Hepatocyte (in vitro differentiated cells): Measurements from ENCODE around the gene ACOT2. TPM values are rescaled to one million over a fixed set of nuclear protein-coding genes. Genes with fewer than 3 reads are reported as not detected.
A peak's percentile ranks its signal among the peaks of the same experiment; 100 is the strongest.
"Not testable (repeated sequence)": the region's sequence is repeated elsewhere in the genome, so short reads cannot be mapped to it uniquely, and the experiment has no call there.

Experiments
- DNase-seq: peaks from one replicate; pipeline ENCODE4 v3.0.0-alpha.2; 2016; ENCODE audit warnings: low spot score
- H2AFZ ChIP-seq: fragments of 200-600 bp; sonication (generic); 2 replicates; pipeline ENCODE4 v1.6.0; 2016; ENCODE audit warnings: antibody characterized with exemption, mild to moderate bottlenecking
- H3K27ac ChIP-seq: fragments of 200-600 bp; sonication (generic); 2 replicates; pipeline ENCODE4 v1.5.1; 2016; ENCODE audit warnings: mild to moderate bottlenecking
- H3K27me3 ChIP-seq: fragments of 200-600 bp; sonication (generic); 2 replicates; pipeline ENCODE4 v1.6.1; 2016
- H3K36me3 ChIP-seq: fragments of 200-600 bp; sonication (generic); replicated peaks from 2 replicates; pipeline ENCODE4 v1.5.1; 2016; ENCODE audit warnings: low read depth; ENCODE audit not compliant: insufficient read depth
- H3K4me1 ChIP-seq: fragments of 200-600 bp; sonication (generic); 2 replicates; pipeline ENCODE4 v1.5.1; 2016; ENCODE audit warnings: mild to moderate bottlenecking, moderate library complexity; ENCODE audit not compliant: insufficient read depth
- H3K4me2 ChIP-seq: fragments of 200-600 bp; sonication (generic); 2 replicates; pipeline ENCODE4 v1.6.0; 2016
- H3K4me3 ChIP-seq: fragments of 200-600 bp; sonication (generic); 2 replicates; pipeline ENCODE4 v1.5.1; 2016; ENCODE audit warnings: mild to moderate bottlenecking
- H3K79me2 ChIP-seq: fragments of 200-600 bp; sonication (generic); 2 replicates; pipeline ENCODE4 v1.6.0; 2017; ENCODE audit warnings: mild to moderate bottlenecking
- H3K9me2 ChIP-seq: fragments of 200-600 bp; sonication (generic); replicated peaks from 2 replicates; pipeline ENCODE4 v1.6.0; 2017; ENCODE audit warnings: mild to moderate bottlenecking; ENCODE audit not compliant: insufficient read depth
- H3K9me3 ChIP-seq: fragments of 200-600 bp; sonication (generic); 2 replicates; pipeline ENCODE4 v1.5.1; 2016; ENCODE audit warnings: low read depth, mild to moderate bottlenecking
- H4K20me1 ChIP-seq: fragments of 200-600 bp; sonication (generic); 2 replicates; pipeline ENCODE4 v1.6.0; 2016; ENCODE audit warnings: mild to moderate bottlenecking; ENCODE audit not compliant: insufficient read depth, poor library complexity, severe bottlenecking
- EZH2 ChIP-seq: fragments of 200-600 bp; sonication (generic); IDR thresholded peaks from 2 replicates; pipeline ENCODE4 v1.6.1; 2016; ENCODE audit warnings: antibody characterized with exemption, mild to moderate bottlenecking, borderline replicate concordance
- EZH2phosphoT487 ChIP-seq: fragments of 200-600 bp; sonication (generic); IDR thresholded peaks from one replicate; pipeline ENCODE4 v1.6.1; 2018; ENCODE audit warnings: antibody characterized with exemption, mild to moderate bottlenecking, low read depth, moderate library complexity; ENCODE audit not compliant: unreplicated experiment, severe bottlenecking
- WGBS: methylation state at CpG from one replicate; pipeline ENCODE4 v1.1.6; 2016; ENCODE audit warnings: low lambda C conversion rate; ENCODE audit errors: missing lambda C conversion rate; 5-methylcytosine and 5-hydroxymethylcytosine counted together
- polyA plus RNA-seq: library from polyadenylated mRNA; unstranded; fragments of >200 nt; fragmentation: Nextera tagmentation; extraction: Ambion mirVana; gene quantifications from 2 replicates; pipeline ENCODE4 v1.2.1, GENCODE V29; 2016
- total RNA-seq: library from RNA; depleted of rRNA; stranded (reverse); fragments of >200 nt; gene quantifications from 2 replicates; pipeline ENCODE4 v1.2.3, GENCODE V29; 2014
- TF ChIP-seq, protein P1 (sequence below): fragments of 200-600 bp; sonication (generic); IDR thresholded peaks from 2 replicates; pipeline ENCODE4 v1.5.1; 2016; ENCODE audit warnings: antibody characterized with exemption, mild to moderate bottlenecking; ENCODE audit not compliant: poor library complexity

The ACOT2 gene
- total and polyA plus RNA-seq, 2 experiments from 2014 or later = 43.6 to 58.8 TPM

DNA sequence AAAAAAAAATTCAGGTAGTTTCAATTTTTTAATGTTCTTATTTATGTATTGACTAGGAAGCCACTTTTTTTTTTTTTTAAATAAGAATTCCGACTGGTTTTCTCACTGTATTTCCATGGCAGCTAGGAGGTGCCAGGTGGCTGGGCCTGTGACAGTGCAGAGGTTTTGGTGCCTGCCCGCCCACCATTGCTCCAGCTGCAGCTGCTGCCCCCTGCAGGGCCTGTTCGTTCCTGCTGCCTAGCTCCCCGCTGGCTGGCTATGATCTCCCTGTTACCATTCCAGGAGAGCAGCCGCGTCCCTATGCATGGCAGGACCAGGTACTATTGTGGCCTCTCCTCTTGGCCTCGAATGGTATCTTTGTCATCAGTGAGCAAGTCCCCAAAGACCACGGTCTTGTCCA, 1.9 kb downstream of the ACOT2 start:
- DNase-seq = peak; percentile 37
- WGBS = 49% methylated on average over 8 of the region's 8 CpGs

DNA sequence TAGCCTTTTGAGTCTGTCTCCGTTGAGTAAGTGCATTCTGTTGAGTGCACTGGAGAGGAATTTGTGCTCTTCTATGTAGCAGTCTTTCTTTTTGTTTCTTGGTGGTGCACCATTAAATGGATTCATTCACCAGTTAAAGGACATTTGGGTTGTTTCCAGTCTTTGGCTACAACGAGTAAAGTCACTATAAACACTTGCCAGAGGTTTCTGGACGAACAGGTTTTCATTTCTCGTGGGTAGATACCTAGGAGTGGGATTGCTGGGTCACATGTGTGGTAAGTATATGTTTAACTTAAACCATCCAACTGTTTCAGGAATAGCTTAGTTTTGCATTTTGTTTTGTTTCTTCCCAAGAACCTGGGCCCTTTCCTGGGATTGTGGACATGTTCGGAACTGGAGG, 4.0 kb downstream of the ACOT2 start:
- not testable (repeated sequence) for H3K27me3 ChIP-seq, H2AFZ ChIP-seq, H3K36me3 ChIP-seq, DNase-seq, H3K4me3 ChIP-seq, H3K27ac ChIP-seq, H3K9me2 ChIP-seq, H4K20me1 ChIP-seq, H3K4me1 ChIP-seq, H3K79me2 ChIP-seq, H3K9me3 ChIP-seq, H3K4me2 ChIP-seq
- 88% methylated on average over 5 of the region's 5 CpGs for WGBS

More for the DNA sequence above, 1.9 kb downstream of the ACOT2 start:
- H3K4me2 ChIP-seq, H3K4me3 ChIP-seq, H3K9me2 ChIP-seq, H3K27ac ChIP-seq, H2AFZ ChIP-seq, H3K27me3 ChIP-seq, H3K9me3 ChIP-seq, H4K20me1 ChIP-seq, H3K36me3 ChIP-seq: not testable (repeated sequence)
- peaks cover 20% of the 10 kb centered on the region for H3K79me2 ChIP-seq
- peaks cover 13% of the 10 kb centered on the region for H3K4me1 ChIP-seq
- TF ChIP-seq, protein P1, sequence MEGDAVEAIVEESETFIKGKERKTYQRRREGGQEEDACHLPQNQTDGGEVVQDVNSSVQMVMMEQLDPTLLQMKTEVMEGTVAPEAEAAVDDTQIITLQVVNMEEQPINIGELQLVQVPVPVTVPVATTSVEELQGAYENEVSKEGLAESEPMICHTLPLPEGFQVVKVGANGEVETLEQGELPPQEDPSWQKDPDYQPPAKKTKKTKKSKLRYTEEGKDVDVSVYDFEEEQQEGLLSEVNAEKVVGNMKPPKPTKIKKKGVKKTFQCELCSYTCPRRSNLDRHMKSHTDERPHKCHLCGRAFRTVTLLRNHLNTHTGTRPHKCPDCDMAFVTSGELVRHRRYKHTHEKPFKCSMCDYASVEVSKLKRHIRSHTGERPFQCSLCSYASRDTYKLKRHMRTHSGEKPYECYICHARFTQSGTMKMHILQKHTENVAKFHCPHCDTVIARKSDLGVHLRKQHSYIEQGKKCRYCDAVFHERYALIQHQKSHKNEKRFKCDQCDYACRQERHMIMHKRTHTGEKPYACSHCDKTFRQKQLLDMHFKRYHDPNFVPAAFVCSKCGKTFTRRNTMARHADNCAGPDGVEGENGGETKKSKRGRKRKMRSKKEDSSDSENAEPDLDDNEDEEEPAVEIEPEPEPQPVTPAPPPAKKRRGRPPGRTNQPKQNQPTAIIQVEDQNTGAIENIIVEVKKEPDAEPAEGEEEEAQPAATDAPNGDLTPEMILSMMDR = peak; percentile 46

DNA sequence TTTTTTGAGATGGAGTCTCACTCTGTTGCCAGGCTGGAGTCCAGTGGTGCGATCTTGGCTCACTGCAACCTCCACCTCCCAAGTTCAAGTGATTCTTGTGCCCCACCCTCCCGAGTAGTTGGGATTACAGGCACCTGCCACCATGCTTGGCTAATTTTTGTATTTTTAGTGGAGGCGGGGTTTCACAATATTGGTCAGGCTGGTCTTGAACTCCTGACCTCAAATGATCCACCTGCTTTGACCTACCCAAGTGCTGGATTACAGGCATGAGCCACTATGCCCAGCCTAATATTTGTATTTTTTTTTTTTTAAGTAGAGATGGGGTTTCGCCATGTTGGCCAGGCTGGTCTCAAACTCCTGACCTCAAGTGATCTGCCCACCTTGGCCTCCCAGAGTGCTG, 4.7 kb downstream of the ACOT2 start:
- H3K4me3 ChIP-seq, DNase-seq, H3K4me2 ChIP-seq, H3K9me2 ChIP-seq, H3K4me1 ChIP-seq, H4K20me1 ChIP-seq, H3K36me3 ChIP-seq, H3K79me2 ChIP-seq, H3K27me3 ChIP-seq, H3K27ac ChIP-seq, H3K9me3 ChIP-seq, H2AFZ ChIP-seq: not testable (repeated sequence)
- WGBS = 95% methylated on average over 4 of the region's 4 CpGs

DNA sequence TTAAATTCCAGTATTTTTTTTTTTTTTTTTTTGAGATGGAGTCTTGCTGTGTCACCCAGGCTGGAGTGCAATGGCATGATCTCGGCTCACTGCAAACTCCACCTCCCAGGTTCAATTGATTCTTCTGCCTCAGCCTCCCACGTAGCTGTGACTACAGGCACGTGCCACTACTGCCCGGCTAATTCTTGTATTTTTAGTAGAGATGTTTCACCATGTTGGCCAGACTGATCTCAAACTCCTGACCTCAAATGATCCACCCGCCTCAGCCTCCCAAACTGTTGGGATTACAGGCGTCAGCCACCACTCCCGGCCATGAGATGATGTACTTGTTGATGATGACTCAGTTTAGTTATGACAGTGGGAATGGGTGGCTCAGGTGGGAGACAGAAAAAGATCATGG, 5.2 kb downstream of the ACOT2 start:
- DNase-seq, H3K4me1 ChIP-seq, H3K9me2 ChIP-seq, H3K4me3 ChIP-seq, H3K36me3 ChIP-seq, H4K20me1 ChIP-seq, H3K27me3 ChIP-seq, H3K9me3 ChIP-seq, H3K27ac ChIP-seq, H3K4me2 ChIP-seq, H2AFZ ChIP-seq, H3K79me2 ChIP-seq: not testable (repeated sequence)
- WGBS = 96% methylated on average over 7 of the region's 7 CpGs

DNA sequence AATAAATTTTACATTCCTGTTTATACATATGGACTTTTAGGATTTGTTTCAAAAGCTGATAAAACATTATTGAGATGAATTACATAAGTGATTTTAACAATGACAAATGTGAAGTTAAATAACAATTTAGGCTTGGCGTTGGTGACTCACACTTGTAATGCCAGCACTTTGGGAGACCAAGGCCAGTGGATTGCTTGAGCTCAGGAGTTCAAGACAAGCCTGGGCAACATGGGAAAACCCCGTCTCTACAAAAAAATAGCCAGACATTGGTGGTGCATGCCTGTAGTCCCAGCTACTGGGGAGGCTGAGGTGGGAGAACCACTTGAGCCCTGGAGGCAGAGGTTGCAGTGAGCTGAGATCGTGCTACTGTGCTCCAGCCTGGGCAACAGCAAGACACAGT, 7.4 kb downstream of the ACOT2 start:
- Histone ChIP-seq H3K79me2 (no peaks in the 10 kb centered on the region), H3K9me2 (no peaks in the 10 kb centered on the region), H3K27me3 (no peaks in the 10 kb centered on the region), H3K36me3 (no peaks in the 10 kb centered on the region), H3K4me3 (no peak overlapping the region), H4K20me1 (no peaks in the 10 kb centered on the region), H3K4me1 (no peaks in the 10 kb centered on the region), H3K4me2 (no peak overlapping the region), H3K27ac (no peak overlapping the region), H2AFZ (no peak overlapping the region), H3K9me3 (no peaks in the 10 kb centered on the region)
- TF ChIP-seq, protein P1 = no peak
- no peak for TF ChIP-seq EZH2phosphoT487
- TF ChIP-seq EZH2 = no peak
- no peak for DNase-seq
- WGBS = 94% methylated on average over 3 of the region's 3 CpGs

DNA sequence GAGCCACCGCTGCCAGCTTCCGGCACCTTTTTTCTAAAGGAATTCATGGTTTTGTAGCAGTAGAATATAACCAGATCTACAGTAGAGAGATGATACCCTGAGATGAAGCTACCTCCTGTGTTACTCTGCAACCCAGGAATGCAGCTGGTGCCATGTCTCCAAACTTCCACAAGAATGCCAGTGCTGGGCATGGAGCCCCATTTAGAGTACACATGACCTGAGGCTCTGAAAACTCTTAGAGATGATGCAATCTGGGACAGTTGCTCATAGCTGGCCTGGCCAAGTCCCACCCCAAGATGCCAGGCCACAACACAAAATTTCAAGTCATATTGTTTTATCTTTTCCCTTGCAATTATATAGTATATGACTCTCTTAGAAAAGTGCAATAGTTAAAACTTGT, 8.2 kb downstream of the ACOT2 start:
- H3K9me2 ChIP-seq, DNase-seq: not testable (repeated sequence)

DNA sequence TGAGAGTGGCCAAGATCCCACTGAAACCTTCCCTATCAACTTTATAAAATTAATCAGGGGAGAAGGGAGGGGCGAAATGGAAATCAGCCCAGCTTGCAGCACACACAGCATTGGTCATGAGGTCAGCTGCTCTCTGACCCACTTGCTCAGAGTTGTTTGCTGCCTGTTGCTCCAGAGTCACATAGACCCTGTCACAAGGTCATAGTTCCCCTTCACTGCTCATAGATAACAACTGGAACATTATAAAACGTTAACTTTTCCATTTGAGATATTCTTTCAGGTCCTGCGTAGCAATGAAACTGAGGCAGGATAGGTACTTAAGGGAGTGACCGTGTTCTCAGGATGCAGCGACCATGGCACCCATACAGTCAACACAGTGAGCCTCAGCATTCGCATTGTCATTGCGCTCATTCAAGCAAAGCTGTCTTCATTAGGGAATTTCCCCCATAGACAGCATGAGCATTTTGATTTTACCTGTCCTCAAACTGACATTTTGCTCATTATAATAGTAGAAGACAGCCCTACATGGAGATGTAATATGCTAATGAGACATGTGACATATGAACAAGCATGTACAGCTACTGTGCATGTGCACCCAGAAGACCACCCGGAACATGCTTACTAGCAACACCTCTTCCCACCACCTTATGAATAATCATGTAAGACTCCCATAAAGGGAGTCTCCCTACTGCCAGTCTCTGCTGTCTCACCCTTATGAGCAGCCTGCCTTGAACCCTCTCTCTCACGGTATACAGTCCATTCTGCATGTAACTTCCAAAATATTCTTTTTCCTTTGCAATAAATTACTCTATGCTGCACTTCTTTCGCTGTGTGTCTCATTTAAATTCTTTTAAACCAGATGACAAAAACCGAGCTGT, 13.3 kb downstream of the ACOT2 start:
- H3K36me3 ChIP-seq, H3K4me1 ChIP-seq, DNase-seq, H3K79me2 ChIP-seq, H3K27me3 ChIP-seq, H2AFZ ChIP-seq, H3K4me3 ChIP-seq, H3K9me3 ChIP-seq, H3K27ac ChIP-seq, H3K9me2 ChIP-seq, H4K20me1 ChIP-seq, H3K4me2 ChIP-seq: not testable (repeated sequence)
- whole genome bisulfite sequencing = 88% methylated on average over 11 of the region's 11 CpGs

More for the DNA sequence above, 8.2 kb downstream of the ACOT2 start:
- H3K79me2 ChIP-seq, H3K27me3 ChIP-seq, H2AFZ ChIP-seq, H3K9me3 ChIP-seq, H3K27ac ChIP-seq, H3K36me3 ChIP-seq, H3K4me2 ChIP-seq, H3K4me1 ChIP-seq, H4K20me1 ChIP-seq, H3K4me3 ChIP-seq: not testable (repeated sequence)
- 91% methylated on average over 2 of the region's 2 CpGs for WGBS
